SU-DHL-6 (cell line): ENCODE data around the gene EBI3.
"Not testable (repeated sequence)": the region's sequence is repeated elsewhere in the genome, so short reads cannot be mapped to it uniquely, and the experiment has no call there.

Experiments used
- H2AFZ ChIP-seq: fragments of 200-600 bp; sonication (generic); 2 replicates; pipeline ENCODE4 v1.6.1; 2014; ENCODE audit warnings: low read depth, mild to moderate bottlenecking, moderate library complexity, mixed read lengths, antibody characterized with exemption, low read length; ENCODE audit not compliant: severe bottlenecking
- H3F3A ChIP-seq: fragments of 200-600 bp; shearing (Covaris generic); 2 replicates; pipeline ENCODE4 v1.6.0; 2016; ENCODE audit warnings: antibody characterized with exemption, mild to moderate bottlenecking; ENCODE audit not compliant: insufficient read depth
- H3K27ac ChIP-seq: fragments of 200-600 bp; sonication (generic); 2 replicates; pipeline ENCODE4 v1.5.1; 2016; ENCODE audit warnings: low read depth, mild to moderate bottlenecking, low read length, moderate library complexity, mixed read lengths
- H3K27me3 ChIP-seq: fragments of 200-600 bp; sonication (generic), shearing (Covaris generic); 2 replicates; pipeline ENCODE4 v1.6.0; 2014; ENCODE audit warnings: mild to moderate bottlenecking, low read length
- H3K36me3 ChIP-seq: fragments of 200-600 bp; sonication (generic); 2 replicates; pipeline ENCODE4 v1.6.1; 2014; ENCODE audit warnings: mild to moderate bottlenecking, low read length, mixed read lengths
- H3K4me2 ChIP-seq: fragments of 300-600, 200-600 bp; shearing (Covaris generic), sonication (generic); 2 replicates; pipeline ENCODE4 v1.6.0; 2014; ENCODE audit warnings: low read length, low read depth, mild to moderate bottlenecking; ENCODE audit not compliant: poor library complexity, severe bottlenecking
- H3K4me3 ChIP-seq: fragments of 200-600 bp; sonication (generic); 2 replicates; pipeline ENCODE4 v1.5.1; 2014; ENCODE audit warnings: antibody characterized with exemption, low read length, mild to moderate bottlenecking, mixed read lengths; ENCODE audit not compliant: insufficient read depth, poor library complexity, severe bottlenecking
- H3K79me2 ChIP-seq: fragments of 200-600 bp; sonication (generic); 2 replicates; pipeline ENCODE4 v1.6.1; 2014; ENCODE audit warnings: mild to moderate bottlenecking, low read length, moderate library complexity; ENCODE audit not compliant: insufficient read depth
- H3K9ac ChIP-seq: fragments of 200-600 bp; sonication (generic); 2 replicates; pipeline ENCODE4 v1.7.0; 2014; ENCODE audit warnings: mild to moderate bottlenecking, low read length
- H3K9me2 ChIP-seq: fragments of 200-600 bp; sonication (generic); replicated peaks from 2 replicates; pipeline ENCODE4 v1.6.1; 2014; ENCODE audit warnings: low read length; ENCODE audit not compliant: insufficient read depth
- H3K9me3 ChIP-seq: fragments of 200-600 bp; sonication (generic); 2 replicates; pipeline ENCODE4 v1.6.1; 2014; ENCODE audit warnings: low read length, mixed read lengths; ENCODE audit not compliant: insufficient read depth
- H4K20me1 ChIP-seq: fragments of 200-600 bp; sonication (generic); 2 replicates; pipeline ENCODE4 v1.6.1; 2014; ENCODE audit warnings: low read depth, mild to moderate bottlenecking, antibody characterized with exemption, low read length, moderate library complexity, mixed read lengths
- CTCF ChIP-seq: fragments of 200-600 bp; sonication (generic); IDR thresholded peaks from one replicate; pipeline ENCODE4 v1.5.1; 2017; ENCODE audit warnings: antibody characterized with exemption, mild to moderate bottlenecking, low read length, moderate library complexity; ENCODE audit not compliant: insufficient read depth, poor library complexity, severe bottlenecking
- EZH2phosphoT487 ChIP-seq: fragments of 200-600 bp; sonication (generic), shearing (Covaris generic); conservative IDR thresholded peaks from 2 replicates; pipeline ENCODE4 v1.6.1; 2018; ENCODE audit warnings: mild to moderate bottlenecking, antibody characterized with exemption, low read length, moderate library complexity, mixed read lengths

Gene EBI3

GRCh38 chr19:4268816-4269430, 39.6 kb downstream of the EBI3 start:
- no peaks in the 10 kb centered on the region for H3K9me2 ChIP-seq
- H3F3A ChIP-seq: no peaks in the 10 kb centered on the region
- no peak overlapping the region for H3K4me2 ChIP-seq
- H3K9me3 ChIP-seq: no peaks in the 10 kb centered on the region
- H3K9ac ChIP-seq: no peak overlapping the region
- H3K79me2 ChIP-seq: no peaks in the 10 kb centered on the region
- no peak overlapping the region for H2AFZ ChIP-seq
- H3K27ac ChIP-seq: no peak overlapping the region
- no peak overlapping the region for H3K4me3 ChIP-seq
- no peaks in the 10 kb centered on the region for H4K20me1 ChIP-seq
- TF ChIP-seq EZH2phosphoT487 (no peak), CTCF (no peak)
- H3K36me3 ChIP-seq: no peaks in the 10 kb centered on the region; the same call in 1 of the 2 replicates
- H3K27me3 ChIP-seq: no peaks in the 10 kb centered on the region

GRCh38 chr19:4272894-4273293, 43.6 kb downstream of the EBI3 start:
- H3K9ac ChIP-seq: no peak overlapping the region
- H2AFZ ChIP-seq: no peak overlapping the region
- no peaks in the 10 kb centered on the region for H3F3A ChIP-seq
- H4K20me1 ChIP-seq: no peaks in the 10 kb centered on the region
- H3K4me3 ChIP-seq: no peak overlapping the region
- H3K9me2 ChIP-seq: no peaks in the 10 kb centered on the region
- H3K4me2 ChIP-seq: no peak overlapping the region
- no peak for TF ChIP-seq EZH2phosphoT487
- no peak for TF ChIP-seq CTCF
- no peaks in the 10 kb centered on the region for H3K9me3 ChIP-seq
- H3K36me3 ChIP-seq: no peaks in the 10 kb centered on the region; the same call in 1 of the 2 replicates
- no peak overlapping the region for H3K27ac ChIP-seq
- H3K27me3 ChIP-seq: no peaks in the 10 kb centered on the region
- H3K79me2 ChIP-seq: no peaks in the 10 kb centered on the region

GRCh38 chr19:4274321-4274686, 45.0 kb downstream of the EBI3 start:
- not testable (repeated sequence) for H2AFZ ChIP-seq, H3K4me3 ChIP-seq, H4K20me1 ChIP-seq, H3K27me3 ChIP-seq, H3K4me2 ChIP-seq, H3K9me2 ChIP-seq, H3F3A ChIP-seq, H3K9me3 ChIP-seq, H3K9ac ChIP-seq, H3K27ac ChIP-seq, H3K36me3 ChIP-seq, H3K79me2 ChIP-seq

GRCh38 chr19:4277191-4277696, 47.9 kb downstream of the EBI3 start:
- Histone ChIP-seq H2AFZ (no peak overlapping the region), H4K20me1 (no peaks in the 10 kb centered on the region), H3K79me2 (no peaks in the 10 kb centered on the region), H3K9me2 (no peaks in the 10 kb centered on the region), H3K4me3 (no peak overlapping the region), H3K4me2 (no peak overlapping the region), H3K9me3 (no peaks in the 10 kb centered on the region), H3K9ac (no peak overlapping the region), H3K36me3 (no peaks in the 10 kb centered on the region), H3K27me3 (no peaks in the 10 kb centered on the region), H3F3A (no peaks in the 10 kb centered on the region), H3K27ac (no peak overlapping the region)
- TF ChIP-seq EZH2phosphoT487: no peak
- TF ChIP-seq CTCF: no peak
